Endometrial microvascular endothelial cells (primary cell): Measurements from ENCODE around the gene SLC9A3. TPM values are rescaled to one million over a fixed set of nuclear protein-coding genes. Genes with fewer than 3 reads are reported as not detected.
"Not testable (repeated sequence)": the region's sequence is repeated elsewhere in the genome, so short reads cannot be mapped to it uniquely, and the experiment has no call there.

Experiments used
- in situ Hi-C: cut with HindIII; loops from 2 replicates; pipeline ENCODE4 v1.10.0; 2017; ENCODE audit warnings: low sequenced_read_pairs, low pct_unique_long_range_greater_than_20kb; ENCODE audit errors: inconsistent ontology term
- total RNA-seq: library from RNA; depleted of rRNA; stranded (reverse); fragments of >200 nt; gene quantifications from one replicate; pipeline ENCODE4 v1.2.3, GENCODE V29; 2015; ENCODE audit errors: inconsistent ontology term

SLC9A3 gene
- total RNA-seq, 1 donor from 2014 or later: 2.0 TPM

DNA sequence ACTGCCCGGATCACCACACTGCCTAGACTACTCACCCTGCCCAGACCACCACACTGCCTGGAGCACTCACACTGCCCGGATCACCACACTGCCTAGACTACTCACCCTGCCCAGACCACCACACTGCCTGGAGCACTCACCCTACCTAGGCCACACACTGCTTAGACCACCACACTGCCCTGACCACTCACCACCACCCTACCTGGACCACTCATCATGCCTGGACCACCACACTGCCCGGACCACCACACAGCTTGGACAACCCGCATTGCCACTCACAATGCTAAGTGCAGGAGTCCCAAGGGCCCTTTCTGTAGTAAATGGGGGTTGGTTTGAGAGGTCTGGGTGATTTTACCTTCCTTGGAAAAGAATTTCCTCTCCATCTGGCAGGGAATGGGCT, 33.7 kb upstream of the SLC9A3 start:
- in situ Hi-C loops: not testable (repeated sequence)

DNA sequence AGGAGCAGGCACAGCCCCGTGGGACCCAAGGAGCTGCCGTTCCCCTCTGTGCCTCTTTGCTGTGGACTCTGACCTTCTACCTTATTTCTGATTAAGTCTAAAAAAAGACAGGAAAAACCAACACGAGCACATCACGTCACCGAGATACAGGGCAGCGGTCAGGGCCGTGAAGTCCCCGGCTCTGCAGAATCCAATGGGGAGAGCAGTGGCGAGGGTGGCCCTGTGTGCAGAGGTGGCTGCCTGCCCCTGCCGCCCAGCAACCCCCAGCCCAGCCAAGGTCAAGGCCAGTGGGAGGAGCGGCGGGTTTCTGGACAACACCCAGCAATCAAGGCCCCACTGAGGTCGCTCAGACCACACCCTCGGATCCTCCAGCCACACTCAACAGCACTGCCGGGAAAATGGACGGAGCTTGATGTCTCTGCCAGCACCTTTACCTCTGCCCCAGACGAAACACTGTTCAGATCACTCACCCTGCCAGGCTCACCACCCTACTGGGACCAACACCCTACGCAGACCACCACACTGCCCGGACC, 32.7 kb upstream of the SLC9A3 start:
- in situ Hi-C loops: no loop called here

DNA sequence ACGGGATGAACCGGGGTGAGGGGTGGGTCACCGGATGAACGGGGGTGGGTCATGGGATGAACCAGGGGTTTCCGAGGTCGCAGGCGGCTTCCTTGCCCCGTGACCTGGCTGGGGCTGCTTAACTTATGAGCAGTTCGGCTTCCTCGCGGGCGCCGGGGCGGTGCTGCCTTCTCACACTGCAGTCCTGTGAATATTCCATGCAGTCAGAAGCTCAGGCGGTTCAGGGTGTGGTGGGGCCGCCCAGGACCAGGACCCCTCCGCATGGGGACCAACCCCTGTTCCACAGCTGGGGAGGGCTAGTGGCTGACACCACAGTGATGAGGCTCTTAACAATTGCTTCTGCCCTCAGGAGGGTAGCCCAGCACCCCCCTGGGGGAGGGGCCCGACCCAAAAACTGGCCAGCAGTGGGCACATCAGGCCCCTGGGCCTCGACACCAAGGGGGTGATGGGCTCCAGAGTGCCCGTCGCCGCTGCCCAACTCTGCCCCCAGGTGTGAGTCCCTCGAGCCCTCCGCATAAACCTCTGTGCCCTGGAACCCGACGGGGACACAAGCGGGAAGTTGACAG, 30.9 kb upstream of the SLC9A3 start:
- in situ Hi-C loops: no loop called here

DNA sequence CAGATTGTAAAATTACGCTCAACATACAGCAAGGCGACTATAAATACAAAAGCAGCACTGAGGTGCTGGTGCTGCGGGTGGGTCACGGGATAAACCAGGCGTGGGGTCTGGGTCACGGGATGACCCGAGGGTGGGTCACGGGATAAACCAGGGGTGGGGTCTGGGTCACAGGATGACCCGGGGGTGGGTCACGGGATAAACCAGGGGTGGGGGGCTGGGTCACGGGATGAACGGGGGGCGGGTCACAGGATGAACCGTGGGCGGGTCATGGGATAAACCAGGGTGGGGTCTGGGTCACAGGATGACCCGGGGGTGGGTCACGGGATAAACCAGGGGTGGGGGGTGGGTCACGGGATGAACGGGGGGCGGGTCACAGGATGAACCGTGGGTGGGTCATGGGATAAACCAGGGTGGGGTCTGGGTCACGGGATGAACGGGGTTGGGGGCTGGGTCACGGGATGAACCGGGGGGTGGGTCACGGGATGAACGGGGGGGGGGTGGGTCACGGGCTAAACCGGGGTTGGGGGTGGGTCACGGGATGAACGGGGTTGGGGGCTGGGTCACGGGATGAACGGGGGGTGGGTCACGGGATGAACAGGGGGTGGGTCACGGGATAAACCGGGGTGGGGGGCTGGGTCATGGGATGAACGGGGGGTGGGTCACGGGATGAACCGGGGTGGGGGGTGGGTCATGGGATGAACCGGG, 30.2 kb upstream of the SLC9A3 start:
- in situ Hi-C loops: no loop called here

DNA sequence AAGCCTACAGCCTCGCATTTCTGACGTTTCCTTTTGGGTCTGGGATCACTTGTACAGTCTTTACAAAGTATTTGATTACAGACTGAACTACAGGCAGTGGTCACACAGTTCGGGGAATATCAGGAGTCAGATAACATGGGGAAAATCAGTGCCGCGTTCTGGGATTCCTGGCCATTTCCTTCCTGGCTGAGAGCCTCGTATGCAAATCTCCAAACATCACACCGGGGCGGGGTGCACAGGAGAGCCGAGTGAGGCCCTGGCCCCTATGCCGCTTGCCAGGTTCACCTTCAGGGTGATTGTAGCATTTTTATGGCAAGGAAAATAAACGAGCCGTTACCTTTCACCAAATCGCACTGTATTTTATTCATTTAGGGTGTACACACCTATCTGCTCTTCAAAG, 29.6 kb upstream of the SLC9A3 start:
- in situ Hi-C loops: no loop called here

DNA sequence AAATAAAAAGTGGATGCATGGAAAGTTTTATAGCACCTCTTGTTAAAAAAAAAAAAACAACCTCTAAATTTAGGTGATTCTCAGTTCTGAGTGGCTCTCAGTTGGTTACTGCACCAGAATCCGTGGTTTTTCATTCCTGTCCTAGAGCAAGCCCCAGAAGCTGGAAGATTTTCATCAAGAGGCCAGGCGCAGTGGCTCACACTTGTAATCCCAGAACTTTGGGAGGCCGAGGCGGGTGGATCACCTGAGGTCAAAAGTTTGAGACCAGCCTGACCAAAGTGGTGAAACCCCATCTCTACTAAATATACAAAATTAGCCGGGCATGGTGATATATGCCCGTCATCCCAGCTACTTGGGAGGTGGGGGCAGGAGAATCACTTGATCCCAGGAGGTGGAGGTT, 27.2 kb upstream of the SLC9A3 start:
- in situ Hi-C loops: no loop called here

DNA sequence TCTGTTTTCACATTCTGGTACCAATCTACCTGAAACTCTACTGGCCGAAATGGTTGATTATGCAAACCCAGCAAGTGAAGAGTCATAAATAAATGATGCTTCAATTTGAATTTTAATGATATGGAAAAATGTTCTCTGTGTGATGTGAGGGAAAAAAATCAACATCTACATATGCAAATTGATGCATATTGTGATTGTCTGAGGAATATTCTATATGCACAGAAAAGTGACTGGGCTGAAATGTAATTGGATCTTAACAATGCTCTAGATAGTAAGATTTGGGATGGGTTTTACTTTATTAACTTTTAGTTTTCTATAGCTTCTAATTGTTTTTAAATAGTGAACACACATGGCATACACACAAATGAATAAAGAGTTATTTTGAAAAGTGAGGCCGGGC, 25.0 kb upstream of the SLC9A3 start:
- in situ Hi-C loops: no loop called here

DNA sequence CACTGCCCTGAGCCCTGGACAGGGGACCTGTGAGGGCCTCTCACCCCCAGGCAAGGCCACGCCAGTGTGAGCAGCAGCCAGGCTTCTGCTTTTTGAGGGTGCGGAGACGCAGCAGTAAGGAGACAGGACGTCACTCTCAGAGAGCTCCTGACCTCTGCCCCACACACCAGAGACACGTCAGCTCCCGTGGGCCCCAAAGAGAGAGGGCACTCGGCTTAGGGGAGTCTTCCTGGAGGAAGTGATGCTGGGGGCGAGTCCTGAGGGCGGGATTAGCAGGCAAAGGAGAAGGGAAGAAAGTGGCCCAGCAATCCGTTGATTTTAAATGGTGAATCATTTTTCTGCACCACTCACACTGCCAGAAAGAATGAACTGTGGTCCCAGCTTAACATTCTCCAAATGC, 24.0 kb upstream of the SLC9A3 start:
- in situ Hi-C loops: no loop called here

DNA sequence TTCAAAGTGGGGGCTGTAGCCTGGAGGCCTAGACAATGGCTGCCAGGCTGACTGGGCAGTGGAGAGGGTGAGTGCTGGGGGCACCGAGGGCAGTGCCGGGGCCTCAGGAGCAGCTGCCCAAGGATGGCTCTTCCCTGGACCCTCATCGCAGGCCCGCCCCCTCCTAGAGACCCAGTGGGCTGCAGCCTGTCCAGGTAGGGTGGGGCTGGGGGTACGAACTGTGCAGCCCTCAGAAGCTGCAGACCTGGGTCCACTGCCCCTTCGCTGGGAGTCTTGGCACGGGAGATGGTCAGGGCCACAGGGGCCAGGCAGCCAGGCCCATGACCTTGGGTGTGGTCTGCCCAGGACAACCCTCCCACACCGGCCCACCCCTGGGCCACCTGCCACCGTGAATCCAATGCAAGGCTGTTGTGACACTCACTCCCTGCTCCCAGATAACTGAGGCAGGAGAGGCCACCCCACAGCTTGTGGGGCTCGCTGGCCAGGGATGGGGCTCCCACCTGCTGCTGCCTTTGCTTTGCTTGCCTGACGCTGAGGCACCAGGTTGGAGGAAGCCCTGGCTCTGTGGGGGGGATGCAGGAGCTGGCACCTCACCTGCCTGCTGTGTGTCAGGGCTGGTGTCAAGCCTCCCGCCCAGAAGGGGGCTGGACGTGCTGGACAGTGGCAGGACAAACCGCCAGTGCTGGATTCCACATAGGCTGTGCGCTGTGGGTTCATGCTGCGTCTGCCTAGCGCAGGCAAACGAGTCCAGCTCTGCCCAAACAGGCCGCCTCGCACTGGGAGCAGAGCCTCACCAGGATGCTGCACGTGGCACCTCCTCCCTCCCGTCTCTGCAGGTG, 23.1 kb upstream of the SLC9A3 start:
- in situ Hi-C loops: no loop called here

DNA sequence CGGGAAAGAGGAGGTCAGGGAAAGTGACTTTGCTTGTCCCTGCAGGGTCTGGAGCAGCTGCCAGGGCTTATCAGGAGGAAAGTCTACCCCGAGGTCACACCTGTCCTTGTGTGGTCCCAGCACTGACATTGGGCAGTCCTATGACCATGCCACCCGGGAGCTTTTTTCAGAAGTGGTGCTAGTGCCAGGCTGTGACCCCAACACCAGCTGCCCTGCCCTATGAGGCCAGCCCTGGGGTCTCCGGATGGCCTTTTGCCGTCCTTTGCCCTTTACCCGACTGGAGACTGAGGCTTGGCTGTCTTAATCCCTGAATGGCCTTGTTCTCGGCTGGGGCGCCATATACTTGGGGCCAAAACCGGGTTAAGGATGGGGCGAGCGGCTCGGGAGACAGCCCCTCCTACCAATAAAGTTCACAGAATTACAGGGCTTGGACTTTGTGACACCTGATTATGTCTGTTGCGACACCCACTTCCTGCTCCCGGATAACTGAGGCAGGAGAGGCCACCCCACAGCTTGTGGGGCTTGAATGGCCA, 22.2 kb upstream of the SLC9A3 start:
- in situ Hi-C loops: no loop called here

DNA sequence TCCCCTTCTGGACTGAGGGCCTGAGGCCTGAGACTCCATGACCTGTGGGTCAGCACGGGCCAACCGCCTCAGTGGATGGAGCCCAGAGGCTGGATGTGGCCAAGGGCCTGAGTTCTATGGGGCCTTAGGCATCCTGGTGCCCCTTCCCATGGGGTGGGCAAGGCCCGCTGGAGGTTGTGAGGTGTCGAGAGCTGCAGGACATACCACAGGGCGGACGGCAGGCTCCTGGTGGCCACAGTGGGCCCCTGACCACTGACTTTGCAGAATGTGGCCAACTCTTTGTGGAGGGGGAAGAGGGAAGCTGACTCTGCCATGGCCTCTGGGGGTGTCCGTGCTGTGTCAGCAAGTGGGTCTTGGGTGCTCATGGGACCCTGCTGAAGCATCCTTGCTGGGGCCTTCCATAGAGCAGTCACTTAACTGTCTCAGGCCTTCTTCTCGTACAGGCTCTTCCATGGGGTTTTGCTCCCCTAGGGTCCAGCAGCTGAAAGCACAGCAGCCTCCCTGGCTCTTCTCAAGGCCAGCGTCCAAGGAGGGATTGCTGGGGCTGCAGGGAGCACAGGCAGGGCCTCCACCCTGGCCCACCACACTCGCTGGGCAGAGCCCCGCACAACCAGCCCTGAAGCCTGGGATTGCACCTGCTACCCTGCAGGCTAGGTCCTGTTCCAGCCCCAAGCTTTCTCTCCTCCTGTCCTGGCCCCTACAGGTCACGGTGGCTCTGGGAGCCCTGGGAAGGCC, 21.6 kb upstream of the SLC9A3 start:
- in situ Hi-C loops: no loop called here

DNA sequence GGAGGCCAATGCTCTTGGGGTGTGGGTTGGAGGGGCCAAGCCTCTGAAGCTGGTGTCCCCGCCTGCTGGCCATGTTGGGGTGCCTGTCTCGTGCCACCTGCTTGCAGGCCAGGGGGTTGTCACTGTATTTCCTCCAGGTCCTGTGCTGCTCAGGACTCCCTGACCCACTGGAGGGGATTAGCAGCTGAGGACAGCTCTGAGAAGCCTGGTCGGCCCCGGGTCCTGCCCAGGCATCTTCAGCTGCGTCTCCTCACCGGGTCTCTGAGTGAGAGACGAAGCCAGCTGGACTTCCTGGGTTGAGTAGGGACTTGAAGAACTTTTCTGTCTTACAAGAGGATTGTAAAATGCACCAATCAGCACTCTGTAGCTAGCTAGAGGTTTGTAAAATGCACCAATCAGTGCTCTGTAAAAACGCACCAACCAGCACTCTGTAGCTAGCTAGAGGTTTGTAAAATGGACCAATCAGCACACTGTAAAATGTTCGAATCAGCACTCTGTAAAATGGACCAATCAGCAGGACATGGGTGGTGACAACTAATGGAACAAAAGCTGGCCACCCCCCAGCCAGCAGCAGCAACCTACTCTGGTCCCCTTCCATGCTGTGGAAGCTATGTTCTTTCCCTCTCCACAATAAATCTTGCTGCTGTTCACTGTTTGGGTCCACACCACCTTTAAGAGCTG, 20.6 kb upstream of the SLC9A3 start:
- in situ Hi-C loops: no loop called here

DNA sequence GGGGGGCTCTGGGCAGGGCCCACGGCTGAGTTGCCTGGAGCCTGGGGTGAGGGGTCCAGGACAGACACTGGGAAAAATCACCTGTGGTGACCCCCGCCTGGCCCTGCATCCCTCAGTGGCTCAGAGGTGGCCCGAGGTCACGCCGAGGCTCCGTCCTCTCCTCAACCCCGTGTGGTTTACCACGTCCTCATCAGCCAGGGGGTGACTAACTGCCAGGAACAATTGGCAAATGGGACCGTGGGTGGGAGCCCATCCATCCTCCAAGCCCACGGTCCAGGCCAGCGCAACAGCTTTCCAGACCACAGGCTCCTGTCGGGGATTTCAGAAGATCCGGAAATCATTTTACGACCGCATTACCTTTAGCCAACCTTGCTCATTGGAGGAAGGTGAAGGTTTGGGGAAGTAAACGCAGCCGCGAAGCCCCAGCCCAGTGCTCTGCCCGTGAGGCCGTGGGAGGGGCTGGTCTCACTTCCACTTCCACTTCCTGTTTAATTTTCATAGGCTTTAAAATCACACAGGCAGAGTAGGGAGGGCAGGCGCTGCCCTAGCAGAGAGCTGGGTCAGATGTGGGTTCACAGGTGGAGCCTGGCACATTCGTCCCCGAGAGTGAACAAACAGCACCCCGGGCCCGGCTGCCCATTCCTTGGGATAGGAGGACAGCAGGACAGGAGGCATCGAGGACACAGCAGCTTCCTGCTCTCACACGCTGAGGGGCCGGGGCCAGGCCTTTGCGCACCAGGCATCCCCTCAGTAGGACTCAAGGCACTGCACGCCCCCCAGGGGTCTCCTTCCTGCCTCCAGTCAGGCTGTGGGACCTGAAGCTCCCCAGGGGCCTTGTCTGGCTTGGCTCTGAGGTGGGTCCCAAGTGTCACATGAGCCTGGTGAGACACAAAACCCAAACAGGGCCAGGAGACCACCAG, 19.8 kb upstream of the SLC9A3 start:
- in situ Hi-C loops: no loop called here

DNA sequence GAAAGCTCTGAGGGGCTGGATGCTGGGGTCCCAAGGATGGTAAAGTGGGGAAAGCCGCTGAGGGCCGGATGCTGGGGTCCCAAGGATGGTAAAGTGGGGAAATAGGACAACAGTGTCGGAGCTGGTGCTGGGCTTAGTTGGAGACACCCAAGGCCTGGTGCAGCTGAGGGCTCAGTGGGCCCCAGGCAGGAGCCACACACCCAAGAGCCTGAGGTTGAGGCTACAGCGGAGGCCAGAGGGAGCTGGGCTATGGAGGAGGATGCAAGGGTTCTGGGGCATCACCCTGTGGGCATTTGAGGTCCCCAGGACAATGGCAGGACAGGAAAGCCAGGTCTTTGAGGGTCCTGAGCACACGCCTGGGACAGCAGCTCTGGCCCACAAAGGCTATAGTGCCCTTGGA, 19.1 kb upstream of the SLC9A3 start:
- in situ Hi-C loops: no loop called here

DNA sequence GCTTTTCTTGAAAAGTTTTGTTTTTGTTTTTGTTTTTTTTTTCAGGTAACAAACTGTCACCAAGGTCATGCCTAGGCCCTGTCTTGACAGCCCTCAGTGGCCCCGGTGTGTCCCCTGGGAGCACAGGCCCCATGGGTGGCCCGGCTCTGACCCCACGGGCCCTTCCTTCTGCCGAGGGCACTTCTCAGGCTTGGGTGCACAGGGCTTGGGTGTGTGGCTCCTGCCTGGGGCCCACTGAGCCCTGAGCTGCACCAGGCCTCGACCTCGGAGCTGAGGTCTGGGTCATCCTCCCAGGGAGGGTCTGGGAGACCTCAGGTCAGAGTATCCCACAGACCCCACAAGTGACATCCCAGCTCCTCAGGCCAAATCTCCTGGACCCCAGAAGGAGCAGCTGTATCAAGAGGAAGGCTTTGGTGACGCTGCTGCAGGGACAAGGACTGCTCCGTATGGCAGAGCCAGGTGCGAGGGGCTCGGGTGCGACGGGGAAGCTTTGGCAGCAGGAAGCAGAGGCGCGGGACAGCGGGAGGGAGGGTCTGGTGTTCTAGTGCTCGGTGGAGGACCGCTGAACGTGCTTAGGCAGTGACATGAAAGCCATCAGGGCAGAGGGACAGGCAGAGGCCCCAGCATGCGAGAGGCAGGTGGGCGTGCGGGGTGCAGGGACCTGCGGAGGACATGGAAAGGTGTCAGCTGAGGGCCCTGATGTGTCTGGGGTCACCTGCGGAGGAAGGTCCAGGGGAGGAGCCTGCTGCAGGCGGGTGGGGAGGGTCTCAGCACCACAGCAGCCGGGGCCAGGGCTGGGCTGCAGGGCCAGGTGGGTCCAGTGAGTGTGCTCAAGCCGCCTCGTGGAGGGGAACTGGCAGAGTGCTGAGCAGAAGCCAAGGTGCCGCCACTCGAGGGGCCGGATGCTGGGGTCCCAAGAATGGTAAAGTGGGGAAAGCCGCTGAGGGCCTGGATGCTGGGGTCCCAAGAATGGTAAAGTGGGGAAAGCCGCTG, 18.4 kb upstream of the SLC9A3 start:
- in situ Hi-C loops: no loop called here

DNA sequence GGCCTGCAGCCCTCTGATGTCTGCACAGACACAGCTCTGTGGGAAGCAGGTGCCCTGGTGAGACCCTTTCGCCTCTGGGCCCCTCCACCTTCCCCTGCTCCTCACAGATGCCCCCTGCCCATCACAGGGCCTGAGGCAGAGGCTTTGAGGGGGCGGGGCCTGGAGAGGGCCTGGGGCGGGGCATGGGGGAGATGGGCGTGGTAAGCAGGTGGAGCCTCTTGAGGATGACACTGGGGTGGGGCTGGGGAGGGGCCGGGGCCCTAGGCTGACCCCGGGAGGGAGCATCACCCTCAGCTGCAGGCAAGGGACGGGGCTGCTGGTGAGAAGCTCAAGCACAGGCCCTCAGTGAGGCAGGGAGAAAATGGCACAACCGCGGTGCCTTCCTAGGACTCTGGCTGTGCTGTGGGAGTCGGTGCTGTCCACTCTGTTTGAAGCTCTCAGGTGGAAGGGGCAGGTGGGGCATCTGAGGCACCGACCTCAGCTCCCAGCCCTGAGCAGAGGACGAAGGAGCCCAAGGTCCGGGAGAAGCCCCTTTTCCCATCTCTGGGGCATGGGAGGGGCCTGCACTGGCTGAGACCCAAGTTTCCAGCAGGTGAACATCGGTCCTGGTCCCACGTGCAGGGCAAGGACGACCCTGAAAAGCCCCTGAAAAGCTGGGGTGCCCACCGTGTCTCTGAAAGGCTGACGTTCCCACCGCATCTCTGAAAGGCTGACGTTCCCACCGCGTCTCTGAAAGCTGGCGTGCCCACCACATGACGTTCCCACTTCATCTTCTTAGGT, 17.5 kb upstream of the SLC9A3 start:
- in situ Hi-C loops: no loop called here
